GM12878 (cell line): ENCODE results near the gene PROM1. TPM values are rescaled to one million over a fixed set of nuclear protein-coding genes. Genes with fewer than 3 reads are reported as not detected.

Experiments
- ATAC-seq: fragments of 200-7000 bp; cut with Tn5 transposase; 3 replicates; pipeline ENCODE4 v1.9.1; 2020; ENCODE audit warnings: mild to moderate bottlenecking, moderate library complexity
- BruUV-seq: library from RNA; stranded (reverse); fragments of 400-500 nt; replicated peaks from 2 replicates; lab custom pipeline; 2021; lab: Mats Ljungman, UMichigan
- CTCF ChIA-PET: fragments of 300-600 bp; sonication (Branson Sonifier 250); formaldehyde crosslinking; extraction: SDS; loops from one replicate; lab custom pipeline; 2021; ENCODE audit warnings: inconsistent platforms; lab: Yijun Ruan, JAX
- POLR2A ChIA-PET: fragments of 350-600 bp; formaldehyde crosslinking; extraction: SDS; loops from one replicate; lab custom pipeline; 2021; ENCODE audit warnings: inconsistent platforms; lab: Charles Lee
- RAD21 ChIA-PET: fragments of 300-600 bp; sonication (Branson Sonifier 250); formaldehyde crosslinking; loops from one replicate; lab custom pipeline; 2023; ENCODE audit warnings: antibody characterized with exemption; ENCODE audit not compliant: unreplicated experiment; lab: Charles Lee
- SMC1A ChIA-PET: fragments of 300-600 bp; sonication (Branson Sonifier 250); formaldehyde crosslinking; loops from one replicate; lab custom pipeline; 2023; ENCODE audit not compliant: unreplicated experiment, uncharacterized antibody; lab: Charles Lee
- DNase-seq: peaks from one replicate; pipeline ENCODE4 v3.0.0-alpha.2; 2011; ENCODE audit warnings: low read depth, low spot score
- FAIRE-seq: peaks from 3 replicates; lab custom pipeline; 2011; peaks lifted over from hg19 to GRCh38; lab: Jason Lieb, UNC
- H2AFZ ChIP-seq: 2 replicates; pipeline ENCODE4 v1.6.0; 2011; ENCODE audit warnings: low read depth, low read length, control low read depth; ENCODE audit not compliant: control insufficient read depth
- H3K27ac ChIP-seq: 2 replicates; pipeline ENCODE4 v1.5.1; 2011; ENCODE audit warnings: control low read depth; ENCODE audit not compliant: control insufficient read depth, insufficient read depth
- H3K27me3 ChIP-seq, 2 experiments: replicated peaks in 1 of 2; 2 replicates each; pipeline versions ENCODE4 v1.6.0 to v1.6.1; 2011; ENCODE audit warnings: low read length in 1 of 2; ENCODE audit not compliant: control insufficient read depth in 2 of 2, insufficient read depth in 2 of 2
- H3K36me3 ChIP-seq, 2 experiments: 2 replicates each; pipeline ENCODE4 v1.5.1; 2011; ENCODE audit warnings: low read length in 1 of 2; ENCODE audit not compliant: control insufficient read depth in 2 of 2, insufficient read depth in 2 of 2
- H3K4me1 ChIP-seq: 2 replicates; pipeline ENCODE4 v1.6.1; 2011; ENCODE audit warnings: mild to moderate bottlenecking, low read length, moderate library complexity, mixed read lengths; ENCODE audit not compliant: control insufficient read depth, insufficient read depth
- H3K4me2 ChIP-seq: 2 replicates; pipeline ENCODE4 v1.6.0; 2011; ENCODE audit warnings: control low read depth; ENCODE audit not compliant: control insufficient read depth, insufficient read depth
- H3K4me3 ChIP-seq: fragments of 200-600 bp; sonication (generic); 2 replicates; pipeline ENCODE4 v1.5.1; 2016
- H3K79me2 ChIP-seq: 2 replicates; pipeline ENCODE4 v1.6.0; 2011; ENCODE audit warnings: low read length; ENCODE audit not compliant: control insufficient read depth, insufficient read depth
- H3K9ac ChIP-seq: 2 replicates; pipeline ENCODE4 v1.8.0; 2011; ENCODE audit warnings: low read length, control low read depth, mixed read lengths; ENCODE audit not compliant: control insufficient read depth, insufficient read depth
- H3K9me3 ChIP-seq: replicated peaks from 3 replicates; pipeline ENCODE4 v1.5.1; 2011; ENCODE audit warnings: mild to moderate bottlenecking, low read length; ENCODE audit not compliant: control insufficient read depth, insufficient read depth
- H4K20me1 ChIP-seq: 2 replicates; pipeline ENCODE4 v1.6.0; 2011; ENCODE audit not compliant: control insufficient read depth, insufficient read depth
- BACH1 ChIP-seq: fragments of 450-650 bp; IDR thresholded peaks from 2 replicates; pipeline ENCODE4 v1.6.1; 2017; ENCODE audit warnings: mild to moderate bottlenecking, borderline replicate concordance
- CBX3 ChIP-seq: fragments of 200-600 bp; sonication (generic); IDR thresholded peaks from 2 replicates; pipeline ENCODE4 v1.6.1; 2016; ENCODE audit warnings: low read depth, borderline replicate concordance
- CBX5 ChIP-seq: sonication (generic); IDR thresholded peaks from 2 replicates; pipeline ENCODE4 v1.6.1; 2016; ENCODE audit warnings: low read depth, moderate library complexity, mild to moderate bottlenecking, inconsistent platforms
- ESRRA ChIP-seq: IDR thresholded peaks from 2 replicates; pipeline ENCODE4 v1.6.1; 2012; ENCODE audit warnings: mild to moderate bottlenecking, low read length, improper control_type of control experiment
- ETV6 ChIP-seq, 2 experiments: fragments of 450-650 bp in 1 of 2; IDR thresholded peaks in 1 of 2; conservative IDR thresholded peaks in 1 of 2; 2 replicates each; pipeline ENCODE4 v1.6.1; 2014; ENCODE audit warnings: antibody characterized with exemption in 1 of 2, borderline replicate concordance in 1 of 2, low read depth in 1 of 2, mild to moderate bottlenecking in 1 of 2, moderate library complexity in 1 of 2
- HCFC1 ChIP-seq: fragments of 150-350 bp; IDR thresholded peaks from 2 replicates; pipeline ENCODE4 v1.6.1; 2014; ENCODE audit warnings: low read length
- IKZF1 ChIP-seq: fragments of 450-650 bp; conservative IDR thresholded peaks from 2 replicates; pipeline ENCODE4 v1.6.1; 2017; ENCODE audit warnings: antibody characterized with exemption, mild to moderate bottlenecking
- IKZF2 ChIP-seq, 2 experiments: fragments of 450-650 bp; IDR thresholded peaks; 2 replicates each; pipeline ENCODE4 v1.6.1; 2017; ENCODE audit warnings: mild to moderate bottlenecking in 2 of 2, moderate library complexity in 2 of 2
- KLF5 ChIP-seq: fragments of 450-650 bp; IDR thresholded peaks from 2 replicates; pipeline ENCODE4 v1.6.1; 2014; ENCODE audit warnings: mild to moderate bottlenecking; ENCODE audit not compliant: partially characterized antibody
- MYB ChIP-seq: fragments of 150-350 bp; IDR thresholded peaks from 2 replicates; pipeline ENCODE4 v1.6.1; 2014; ENCODE audit warnings: mild to moderate bottlenecking, low read depth, low read length, borderline replicate concordance
- RFX5 ChIP-seq: IDR thresholded peaks from 2 replicates; pipeline ENCODE4 v1.6.1; 2011; ENCODE audit warnings: low read depth, low read length, improper control_type of control experiment
- YY1 ChIP-seq: IDR thresholded peaks from 2 replicates; pipeline ENCODE4 v1.6.1; 2011; ENCODE audit warnings: low read depth, mild to moderate bottlenecking, low read length
- ZNF207 ChIP-seq: fragments of 450-650 bp; IDR thresholded peaks from 2 replicates; pipeline ENCODE4 v1.6.1; 2014; ENCODE audit warnings: antibody characterized with exemption, mild to moderate bottlenecking, borderline replicate concordance
- ZNF217 ChIP-seq: fragments of 450-650 bp; IDR thresholded peaks from 2 replicates; pipeline ENCODE4 v1.6.1; 2017; ENCODE audit warnings: antibody characterized with exemption, mild to moderate bottlenecking
- WGBS: methylation state at CpG from one replicate; pipeline ENCODE4 v1.1.6; 2016; ENCODE audit warnings: low lambda C conversion rate; ENCODE audit not compliant: insufficient replicate concordance, insufficient coverage; ENCODE audit errors: missing lambda C conversion rate; 5-methylcytosine and 5-hydroxymethylcytosine counted together
- in situ Hi-C: fragments of 300-500 bp; cut with MboI; formaldehyde crosslinking; loops from 9 replicates; pipeline ENCODE4 v1.14.3; 2018; ENCODE audit warnings: mixed read lengths
- intact Hi-C: fragments of 100-400 bp; cut with micrococcal nuclease; formaldehyde crosslinking; loops from one replicate; pipeline ENCODE4 v1.14.2; 2022; ENCODE audit not compliant: unreplicated experiment
- polyA plus RNA-seq, 11 experiments: library from polyadenylated mRNA; depleted of rRNA in 4 of 11; unstranded in 6 of 11; stranded (reverse) in 5 of 11; fragments of >200 nt; fragmentation: Nextera tagmentation in 4 of 11; fragmentation: Illumina TruSeq in 1 of 11; extraction: Ambion mirVana in 4 of 11; extraction: Trizol in 1 of 11; gene quantifications; 1 replicate in 1 of 11; 2 replicates in 10 of 11; pipeline versions ENCODE4 v1.2.1 to v1.2.3, GENCODE V29; 2011 to 2016; ENCODE audit warnings: inconsistent platforms in 2 of 11, missing spikeins in 2 of 11, low read depth in 1 of 11
- total RNA-seq, 4 experiments: library from RNA; depleted of rRNA in 3 of 4; stranded (reverse); fragments of >200 nt in 3 of 4; fragmentation: Illumina TruSeq in 1 of 4; extraction: Trizol in 1 of 4; gene quantifications; 2 replicates each; pipeline versions ENCODE4 v1.2.1 to v1.2.3, GENCODE V29; 2013 to 2021
- TF ChIP-seq, protein P1 (sequence below): IDR thresholded peaks from 2 replicates; pipeline ENCODE4 v1.6.1; 2011; ENCODE audit warnings: mild to moderate bottlenecking, low read depth, low read length, moderate library complexity; ENCODE audit not compliant: insufficient replicate concordance
- TF ChIP-seq, protein P2 (sequence below): fragments of 450-650 bp; IDR thresholded peaks from 2 replicates; pipeline ENCODE4 v1.6.1; 2017; ENCODE audit warnings: mild to moderate bottlenecking, moderate library complexity
- TF ChIP-seq, protein P3 (sequence below): fragments of 450-650 bp; IDR thresholded peaks from 2 replicates; pipeline ENCODE4 v1.6.1; 2014; ENCODE audit warnings: mild to moderate bottlenecking
- TF ChIP-seq, protein P4 (sequence below): IDR thresholded peaks from 2 replicates; pipeline ENCODE4 v1.6.1; 2012; ENCODE audit warnings: low read depth, low read length, improper control_type of control experiment

The PROM1 gene
- total and polyA plus RNA-seq, 10 of the 15 experiments (the other 5 are each of a cell fraction or from before 2014, with no cell fraction given): 0.08 to 0.31 (median 0.18) TPM; not detected in 7

DNA sequence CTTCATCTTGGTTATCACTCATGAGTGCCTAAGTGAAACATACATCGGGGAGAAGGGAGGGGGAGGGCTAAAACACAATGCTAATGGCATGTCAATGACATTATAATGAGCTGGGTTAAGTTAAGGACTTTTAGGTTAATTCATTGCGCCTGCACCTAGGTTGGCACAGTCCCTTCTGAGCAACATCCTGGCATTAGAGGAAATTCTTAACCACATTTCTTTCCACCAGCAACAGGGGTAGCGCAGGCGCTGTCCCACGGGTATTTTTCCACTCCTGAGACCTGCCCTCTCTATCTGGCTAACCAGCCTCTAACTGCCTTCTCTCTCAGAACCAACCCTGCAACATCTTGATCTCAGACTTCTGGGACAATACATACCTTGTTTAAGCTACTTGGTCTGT is 39.0 kb upstream of the PROM1 start:
- ATAC-seq (no peak), DNase-seq (no peak), FAIRE-seq (no peak)
- H3K4me1 ChIP-seq: no peaks in the 10 kb centered on the region
- H3K79me2 ChIP-seq: no peaks in the 10 kb centered on the region
- 0 out of 4 replicates have a peak, but pooled peaks cover 0 to 3% of the 10 kb centered on the region in 2 experiments for H3K27me3 ChIP-seq
- SMC1A ChIA-PET: no interaction called here
- BruUV-seq: no TSS peak
- CTCF ChIA-PET: no interaction called here
- no peak overlapping the region for H2AFZ ChIP-seq
- in situ Hi-C loops (no loop called here), intact Hi-C loops (no loop called here)
- no peak overlapping the region for H3K4me3 ChIP-seq
- no peaks in the 10 kb centered on the region for H4K20me1 ChIP-seq
- POLR2A ChIA-PET: no interaction called here
- no peak overlapping the region for H3K9ac ChIP-seq
- no peak overlapping the region for H3K4me2 ChIP-seq
- 16% methylated on average over 5 of the region's 5 CpGs for WGBS
- no peaks in the 10 kb centered on the region for H3K9me3 ChIP-seq
- H3K27ac ChIP-seq: no peak overlapping the region
- H3K36me3 ChIP-seq: no peaks in the 10 kb centered on the region
- RAD21 ChIA-PET: no interaction called here
- TF ChIP-seq, protein P1, sequence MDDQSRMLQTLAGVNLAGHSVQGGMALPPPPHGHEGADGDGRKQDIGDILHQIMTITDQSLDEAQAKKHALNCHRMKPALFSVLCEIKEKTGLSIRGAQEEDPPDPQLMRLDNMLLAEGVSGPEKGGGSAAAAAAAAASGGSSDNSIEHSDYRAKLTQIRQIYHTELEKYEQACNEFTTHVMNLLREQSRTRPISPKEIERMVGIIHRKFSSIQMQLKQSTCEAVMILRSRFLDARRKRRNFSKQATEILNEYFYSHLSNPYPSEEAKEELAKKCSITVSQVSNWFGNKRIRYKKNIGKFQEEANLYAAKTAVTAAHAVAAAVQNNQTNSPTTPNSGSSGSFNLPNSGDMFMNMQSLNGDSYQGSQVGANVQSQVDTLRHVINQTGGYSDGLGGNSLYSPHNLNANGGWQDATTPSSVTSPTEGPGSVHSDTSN: no peak
- no peak for TF ChIP-seq RFX5
- no peak for TF ChIP-seq ZNF207
- TF ChIP-seq YY1: no peak
- TF ChIP-seq, protein P2, sequence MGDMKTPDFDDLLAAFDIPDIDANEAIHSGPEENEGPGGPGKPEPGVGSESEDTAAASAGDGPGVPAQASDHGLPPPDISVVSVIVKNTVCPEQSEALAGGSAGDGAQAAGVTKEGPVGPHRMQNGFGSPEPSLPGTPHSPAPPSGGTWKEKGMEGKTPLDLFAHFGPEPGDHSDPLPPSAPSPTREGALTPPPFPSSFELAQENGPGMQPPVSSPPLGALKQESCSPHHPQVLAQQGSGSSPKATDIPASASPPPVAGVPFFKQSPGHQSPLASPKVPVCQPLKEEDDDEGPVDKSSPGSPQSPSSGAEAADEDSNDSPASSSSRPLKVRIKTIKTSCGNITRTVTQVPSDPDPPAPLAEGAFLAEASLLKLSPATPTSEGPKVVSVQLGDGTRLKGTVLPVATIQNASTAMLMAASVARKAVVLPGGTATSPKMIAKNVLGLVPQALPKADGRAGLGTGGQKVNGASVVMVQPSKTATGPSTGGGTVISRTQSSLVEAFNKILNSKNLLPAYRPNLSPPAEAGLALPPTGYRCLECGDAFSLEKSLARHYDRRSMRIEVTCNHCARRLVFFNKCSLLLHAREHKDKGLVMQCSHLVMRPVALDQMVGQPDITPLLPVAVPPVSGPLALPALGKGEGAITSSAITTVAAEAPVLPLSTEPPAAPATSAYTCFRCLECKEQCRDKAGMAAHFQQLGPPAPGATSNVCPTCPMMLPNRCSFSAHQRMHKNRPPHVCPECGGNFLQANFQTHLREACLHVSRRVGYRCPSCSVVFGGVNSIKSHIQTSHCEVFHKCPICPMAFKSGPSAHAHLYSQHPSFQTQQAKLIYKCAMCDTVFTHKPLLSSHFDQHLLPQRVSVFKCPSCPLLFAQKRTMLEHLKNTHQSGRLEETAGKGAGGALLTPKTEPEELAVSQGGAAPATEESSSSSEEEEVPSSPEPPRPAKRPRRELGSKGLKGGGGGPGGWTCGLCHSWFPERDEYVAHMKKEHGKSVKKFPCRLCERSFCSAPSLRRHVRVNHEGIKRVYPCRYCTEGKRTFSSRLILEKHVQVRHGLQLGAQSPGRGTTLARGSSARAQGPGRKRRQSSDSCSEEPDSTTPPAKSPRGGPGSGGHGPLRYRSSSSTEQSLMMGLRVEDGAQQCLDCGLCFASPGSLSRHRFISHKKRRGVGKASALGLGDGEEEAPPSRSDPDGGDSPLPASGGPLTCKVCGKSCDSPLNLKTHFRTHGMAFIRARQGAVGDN: no peak
- TF ChIP-seq ETV6 (conservative IDR thresholded peaks at IDR 0.05 in 1 of 2, IDR thresholded peaks at IDR 0.05 in 1 of 2; ENCODE audit: borderline replicate concordance in 1 of 2, low read depth in 1 of 2): no peak
- TF ChIP-seq, protein P3, sequence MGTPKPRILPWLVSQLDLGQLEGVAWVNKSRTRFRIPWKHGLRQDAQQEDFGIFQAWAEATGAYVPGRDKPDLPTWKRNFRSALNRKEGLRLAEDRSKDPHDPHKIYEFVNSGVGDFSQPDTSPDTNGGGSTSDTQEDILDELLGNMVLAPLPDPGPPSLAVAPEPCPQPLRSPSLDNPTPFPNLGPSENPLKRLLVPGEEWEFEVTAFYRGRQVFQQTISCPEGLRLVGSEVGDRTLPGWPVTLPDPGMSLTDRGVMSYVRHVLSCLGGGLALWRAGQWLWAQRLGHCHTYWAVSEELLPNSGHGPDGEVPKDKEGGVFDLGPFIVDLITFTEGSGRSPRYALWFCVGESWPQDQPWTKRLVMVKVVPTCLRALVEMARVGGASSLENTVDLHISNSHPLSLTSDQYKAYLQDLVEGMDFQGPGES: no peak
- TF ChIP-seq ZNF217: no peak
- TF ChIP-seq ESRRA: no peak
- no peak for TF ChIP-seq KLF5
- TF ChIP-seq IKZF2 (IDR thresholded peaks at IDR 0.05): no peak
- no peak for TF ChIP-seq CBX5
- no peak for TF ChIP-seq CBX3
- TF ChIP-seq IKZF1: no peak
- no peak for TF ChIP-seq BACH1
- TF ChIP-seq, protein P4, sequence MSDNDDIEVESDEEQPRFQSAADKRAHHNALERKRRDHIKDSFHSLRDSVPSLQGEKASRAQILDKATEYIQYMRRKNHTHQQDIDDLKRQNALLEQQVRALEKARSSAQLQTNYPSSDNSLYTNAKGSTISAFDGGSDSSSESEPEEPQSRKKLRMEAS: no peak
- TF ChIP-seq MYB: no peak
- no peak for TF ChIP-seq HCFC1
